ENCODE results near the gene WDR20. TPM values are rescaled to one million over a fixed set of nuclear protein-coding genes. Genes with fewer than 3 reads are reported as not detected.

The WDR20 gene
- total RNA-seq, 4 donors from 2014 or later = 16.0 to 21.9 (median 19.1) TPM

DNA sequence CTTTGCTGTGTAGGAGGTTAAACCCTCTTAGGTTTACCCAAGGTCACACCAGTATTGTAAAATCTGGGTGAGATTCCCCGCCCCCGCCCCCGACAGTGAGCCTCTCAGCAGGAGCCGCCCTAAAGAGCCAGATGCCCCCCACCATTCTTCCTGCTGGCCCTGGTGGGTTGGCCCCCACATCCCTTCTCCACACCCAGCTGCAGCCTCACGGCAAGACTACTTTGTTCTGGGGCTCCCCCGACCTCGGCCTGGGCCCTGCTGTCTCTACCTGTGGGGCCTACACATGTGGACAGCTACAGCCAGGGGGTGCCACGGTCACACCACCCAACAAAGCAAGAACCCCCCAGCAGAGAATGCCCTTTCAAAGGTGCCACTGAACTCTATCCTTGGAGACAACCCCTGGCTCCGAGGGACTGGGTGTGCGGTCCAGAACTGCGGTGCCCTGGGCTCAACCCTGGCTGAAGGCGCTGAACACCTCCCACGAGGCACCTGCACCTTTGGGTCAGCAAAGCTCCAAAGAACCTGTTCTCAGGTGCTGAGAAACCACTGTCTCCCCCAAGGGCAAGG, 82.4 kb downstream of the WDR20 start:
- no peak for DNase-seq
- TF ChIP-seq POLR2A (IDR thresholded peaks at IDR 0.05) = no peak
- TF ChIP-seq, protein P1, sequence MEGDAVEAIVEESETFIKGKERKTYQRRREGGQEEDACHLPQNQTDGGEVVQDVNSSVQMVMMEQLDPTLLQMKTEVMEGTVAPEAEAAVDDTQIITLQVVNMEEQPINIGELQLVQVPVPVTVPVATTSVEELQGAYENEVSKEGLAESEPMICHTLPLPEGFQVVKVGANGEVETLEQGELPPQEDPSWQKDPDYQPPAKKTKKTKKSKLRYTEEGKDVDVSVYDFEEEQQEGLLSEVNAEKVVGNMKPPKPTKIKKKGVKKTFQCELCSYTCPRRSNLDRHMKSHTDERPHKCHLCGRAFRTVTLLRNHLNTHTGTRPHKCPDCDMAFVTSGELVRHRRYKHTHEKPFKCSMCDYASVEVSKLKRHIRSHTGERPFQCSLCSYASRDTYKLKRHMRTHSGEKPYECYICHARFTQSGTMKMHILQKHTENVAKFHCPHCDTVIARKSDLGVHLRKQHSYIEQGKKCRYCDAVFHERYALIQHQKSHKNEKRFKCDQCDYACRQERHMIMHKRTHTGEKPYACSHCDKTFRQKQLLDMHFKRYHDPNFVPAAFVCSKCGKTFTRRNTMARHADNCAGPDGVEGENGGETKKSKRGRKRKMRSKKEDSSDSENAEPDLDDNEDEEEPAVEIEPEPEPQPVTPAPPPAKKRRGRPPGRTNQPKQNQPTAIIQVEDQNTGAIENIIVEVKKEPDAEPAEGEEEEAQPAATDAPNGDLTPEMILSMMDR (IDR thresholded peaks at IDR 0.05) = no peak
- Histone ChIP-seq H3K4me1 (peaks cover 0 to 19% (median 6%) of the 10 kb centered on the region in 3 donors), H3K27me3 (no peaks in the 10 kb centered on the region), H3K9me3 (no peaks in the 10 kb centered on the region), H3K4me3 (no peak overlapping the region), H3K27ac (no peak overlapping the region), H3K36me3 (peaks cover 0 to 54% (median 0%) of the 10 kb centered on the region in 3 donors)
- WGBS, 2 donors = 82% methylated on average over 8 of the region's 13 CpGs; no CpG with 5 or more reads in 1 of the 2 donors
- intact Hi-C loops (cut with DNase I) = no loop called here

DNA sequence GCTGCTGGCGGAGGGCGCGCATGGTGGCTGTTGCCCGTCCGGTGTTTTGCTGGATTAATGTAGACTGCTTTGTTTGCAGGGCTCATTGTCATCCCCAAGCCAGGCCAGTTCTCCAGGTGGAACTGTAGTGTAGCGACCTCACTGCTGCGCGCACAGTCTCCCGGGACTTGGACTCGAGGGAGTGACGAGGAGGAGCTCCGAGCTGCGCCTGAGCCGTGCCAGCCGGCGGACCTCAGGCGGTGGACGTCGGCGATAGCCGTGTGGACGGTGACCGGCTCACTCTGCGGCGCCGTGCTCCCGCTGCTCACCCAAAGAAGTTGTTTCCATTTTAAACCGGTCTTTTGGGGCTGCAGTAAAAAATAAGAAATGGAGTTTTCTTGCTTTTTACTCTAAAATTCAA, 83.1 kb downstream of the WDR20 start:
- Histone ChIP-seq H3K4me3 (no peak overlapping the region), H3K36me3 (peaks cover 0 to 48% (median 0%) of the 10 kb centered on the region in 3 donors), H3K27me3 (no peaks in the 10 kb centered on the region), H3K9me3 (no peaks in the 10 kb centered on the region), H3K27ac (no peak overlapping the region), H3K4me1 (peaks cover 0 to 19% (median 6%) of the 10 kb centered on the region in 3 donors)
- TF ChIP-seq, protein P1 (IDR thresholded peaks at IDR 0.05) = no peak
- no peak for TF ChIP-seq POLR2A (IDR thresholded peaks at IDR 0.05)
- no peak for DNase-seq
- intact Hi-C loops (cut with DNase I) = no loop called here
- 96 to 98% methylated on average over 26 to 27 of the region's 28 CpGs for WGBS, 2 donors

DNA sequence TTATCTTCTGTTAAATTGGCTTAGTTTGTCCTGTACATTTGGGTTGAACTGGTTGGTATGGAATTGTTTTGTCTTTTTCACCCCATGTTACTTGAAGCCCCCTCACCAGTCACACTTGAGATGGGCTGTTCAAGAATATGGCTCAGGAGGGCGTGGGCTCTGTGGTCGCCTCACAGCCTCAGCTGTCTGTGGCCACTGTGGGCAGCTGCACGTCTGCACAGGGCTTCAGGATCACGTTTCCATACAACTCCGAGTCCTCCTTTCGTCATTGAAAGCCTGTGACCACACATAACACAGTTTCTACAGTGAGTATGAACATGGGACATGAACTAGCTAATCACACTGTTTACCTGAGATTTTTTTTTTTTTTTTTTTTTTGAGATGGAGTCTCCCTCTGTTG, 84.0 kb downstream of the WDR20 start:
- WGBS, 2 donors = 85 to 92% methylated on average over 6 of the region's 6 CpGs
- DNase-seq = no peak
- intact Hi-C loops (cut with DNase I) = no loop called here
- peaks cover 0 to 41% (median 0%) of the 10 kb centered on the region in 3 donors for H3K36me3 ChIP-seq
- H3K27ac ChIP-seq = no peak overlapping the region
- H3K4me3 ChIP-seq = no peak overlapping the region
- no peaks in the 10 kb centered on the region for H3K27me3 ChIP-seq
- H3K9me3 ChIP-seq = no peaks in the 10 kb centered on the region
- TF ChIP-seq POLR2A (IDR thresholded peaks at IDR 0.05) = no peak
- TF ChIP-seq, protein P1 (IDR thresholded peaks at IDR 0.05) = no peak
- H3K4me1 ChIP-seq = peaks cover 0 to 19% (median 6%) of the 10 kb centered on the region in 3 donors

DNA sequence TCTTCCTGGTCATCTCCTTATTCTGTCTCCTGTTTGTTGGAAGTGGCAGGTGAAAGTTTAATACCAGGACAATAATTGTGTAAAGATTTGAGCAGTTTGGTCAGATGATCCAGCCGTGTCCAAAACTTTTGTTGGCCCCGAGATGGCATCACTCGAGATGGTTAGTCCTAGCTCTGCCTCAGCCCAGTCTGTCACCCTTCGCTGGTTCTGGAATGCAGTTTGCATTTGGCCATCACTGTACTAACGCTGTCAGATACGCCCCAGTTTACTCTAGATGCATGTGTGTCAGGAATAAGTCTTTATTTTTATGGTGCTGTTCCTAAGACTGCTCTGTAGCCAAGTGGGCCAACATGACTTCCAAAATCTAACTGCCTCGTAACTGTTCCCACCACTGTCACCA, 85.7 kb downstream of the WDR20 start:
- no peak overlapping the region for H3K27ac ChIP-seq
- intact Hi-C loops (cut with DNase I) = no loop called here
- H3K4me3 ChIP-seq = no peak overlapping the region
- peaks cover 0 to 10% (median 6%) of the 10 kb centered on the region in 3 donors for H3K4me1 ChIP-seq
- no peaks in the 10 kb centered on the region for H3K27me3 ChIP-seq
- no peak for TF ChIP-seq POLR2A (IDR thresholded peaks at IDR 0.05)
- TF ChIP-seq, protein P1 (IDR thresholded peaks at IDR 0.05) = no peak
- peaks cover 0 to 26% (median 0%) of the 10 kb centered on the region in 3 donors for H3K36me3 ChIP-seq
- DNase-seq = no peak
- 80 to 82% methylated on average over 7 of the region's 7 CpGs for WGBS, 2 donors
- H3K9me3 ChIP-seq = no peaks in the 10 kb centered on the region

DNA sequence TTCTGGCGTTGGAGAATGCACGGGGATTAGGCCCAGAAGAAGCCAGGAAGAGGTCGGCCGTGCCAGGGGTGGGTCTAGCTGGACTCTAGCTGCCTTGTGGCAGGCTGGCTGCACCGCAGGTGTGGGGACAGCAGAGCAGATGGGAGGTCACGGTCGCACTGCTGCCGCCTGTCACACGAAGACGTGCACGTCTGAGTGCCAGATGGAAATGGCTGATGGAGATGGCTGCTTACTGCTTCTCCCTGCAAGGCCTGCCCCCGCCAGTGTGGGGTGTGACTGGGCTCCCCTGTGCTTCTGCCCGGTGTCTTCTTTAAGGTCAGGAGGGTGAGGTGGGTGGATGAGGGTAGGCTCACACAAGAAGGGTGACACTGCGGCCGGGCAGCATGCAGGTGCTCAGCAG, 86.2 kb downstream of the WDR20 start:
- intact Hi-C loops (cut with DNase I) = no loop called here
- no peaks in the 10 kb centered on the region for H3K27me3 ChIP-seq
- no peak overlapping the region for H3K4me3 ChIP-seq
- H3K36me3 ChIP-seq = peaks cover 0 to 27% (median 0%) of the 10 kb centered on the region in 3 donors
- H3K9me3 ChIP-seq = no peaks in the 10 kb centered on the region
- peaks cover 0 to 5% (median 2%) of the 10 kb centered on the region in 3 donors for H3K4me1 ChIP-seq
- no peak for DNase-seq
- H3K27ac ChIP-seq = no peak overlapping the region
- 82 to 85% methylated on average over 4 to 15 of the region's 15 CpGs for WGBS, 2 donors
- TF ChIP-seq, protein P1 (IDR thresholded peaks at IDR 0.05) = no peak
- no peak for TF ChIP-seq POLR2A (IDR thresholded peaks at IDR 0.05)

Measured in esophagus squamous epithelium (tissue), 5 donors.